GM12872 (cell line): ENCODE data around the gene CHCHD3.

Experiments used
- TF ChIP-seq, protein P1 (sequence below): IDR thresholded peaks from 3 replicates; pipeline ENCODE4 v1.5.1; 2011; ENCODE audit warnings: low read depth, mild to moderate bottlenecking, low read length, moderate library complexity; ENCODE audit not compliant: insufficient read depth

The CHCHD3 gene

DNA sequence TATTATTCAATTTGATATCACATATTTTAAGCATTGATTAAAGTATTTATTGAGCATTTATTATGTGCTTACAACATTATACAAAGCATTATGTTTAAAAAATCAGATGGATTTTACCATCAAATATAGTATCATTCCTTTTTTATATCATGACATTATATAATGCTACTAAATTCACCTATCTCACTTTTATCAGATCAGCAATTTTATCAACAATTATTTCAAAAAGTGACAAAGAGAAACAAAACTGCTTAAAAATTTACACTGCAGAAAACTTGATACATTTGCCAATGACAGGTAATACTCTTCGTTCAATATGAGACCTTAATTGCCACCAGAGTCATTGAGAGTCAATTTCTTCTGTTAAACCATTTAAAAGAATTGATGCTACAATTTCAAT is 82.0 kb downstream of the CHCHD3 start:
- TF ChIP-seq, protein P1, sequence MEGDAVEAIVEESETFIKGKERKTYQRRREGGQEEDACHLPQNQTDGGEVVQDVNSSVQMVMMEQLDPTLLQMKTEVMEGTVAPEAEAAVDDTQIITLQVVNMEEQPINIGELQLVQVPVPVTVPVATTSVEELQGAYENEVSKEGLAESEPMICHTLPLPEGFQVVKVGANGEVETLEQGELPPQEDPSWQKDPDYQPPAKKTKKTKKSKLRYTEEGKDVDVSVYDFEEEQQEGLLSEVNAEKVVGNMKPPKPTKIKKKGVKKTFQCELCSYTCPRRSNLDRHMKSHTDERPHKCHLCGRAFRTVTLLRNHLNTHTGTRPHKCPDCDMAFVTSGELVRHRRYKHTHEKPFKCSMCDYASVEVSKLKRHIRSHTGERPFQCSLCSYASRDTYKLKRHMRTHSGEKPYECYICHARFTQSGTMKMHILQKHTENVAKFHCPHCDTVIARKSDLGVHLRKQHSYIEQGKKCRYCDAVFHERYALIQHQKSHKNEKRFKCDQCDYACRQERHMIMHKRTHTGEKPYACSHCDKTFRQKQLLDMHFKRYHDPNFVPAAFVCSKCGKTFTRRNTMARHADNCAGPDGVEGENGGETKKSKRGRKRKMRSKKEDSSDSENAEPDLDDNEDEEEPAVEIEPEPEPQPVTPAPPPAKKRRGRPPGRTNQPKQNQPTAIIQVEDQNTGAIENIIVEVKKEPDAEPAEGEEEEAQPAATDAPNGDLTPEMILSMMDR: no peak

DNA sequence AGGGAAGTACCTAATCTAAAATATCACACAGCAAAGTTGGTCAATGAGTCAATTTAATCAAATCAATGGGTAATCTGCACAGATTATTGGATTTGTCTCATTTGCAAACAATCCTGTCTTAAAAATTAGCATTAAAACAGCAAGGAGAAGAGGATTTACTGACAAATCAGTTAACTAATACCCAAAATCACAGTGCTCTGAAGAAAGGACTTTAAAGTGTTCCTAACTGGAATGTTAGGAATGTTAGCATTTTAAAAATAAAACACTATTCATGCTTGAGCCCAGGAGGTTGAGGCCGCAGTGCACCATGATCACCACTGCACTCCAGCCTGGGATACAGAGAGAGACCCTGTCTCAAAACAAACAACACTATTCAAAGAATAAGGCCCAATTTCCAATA is 83.1 kb downstream of the CHCHD3 start:
- TF ChIP-seq, protein P1: no peak

DNA sequence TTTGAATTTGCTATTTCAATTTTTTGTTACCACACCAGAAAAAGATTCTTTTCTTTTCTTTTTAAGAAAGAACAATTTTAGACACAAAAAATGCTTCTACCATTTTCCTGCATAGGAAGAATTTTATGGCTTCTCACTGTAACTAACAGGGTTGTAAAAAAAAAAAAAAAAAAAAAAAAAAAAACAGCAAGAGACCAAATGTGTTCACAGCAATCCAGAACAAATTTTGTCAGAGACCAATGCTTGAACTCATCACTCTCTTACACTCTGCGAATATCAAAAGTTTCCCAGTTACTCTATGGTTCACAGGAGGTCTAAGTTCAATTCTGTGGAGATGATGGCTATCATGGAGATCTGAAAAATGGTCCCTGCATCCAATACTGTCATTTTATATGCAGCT is 84.4 kb downstream of the CHCHD3 start:
- TF ChIP-seq, protein P1: no peak

DNA sequence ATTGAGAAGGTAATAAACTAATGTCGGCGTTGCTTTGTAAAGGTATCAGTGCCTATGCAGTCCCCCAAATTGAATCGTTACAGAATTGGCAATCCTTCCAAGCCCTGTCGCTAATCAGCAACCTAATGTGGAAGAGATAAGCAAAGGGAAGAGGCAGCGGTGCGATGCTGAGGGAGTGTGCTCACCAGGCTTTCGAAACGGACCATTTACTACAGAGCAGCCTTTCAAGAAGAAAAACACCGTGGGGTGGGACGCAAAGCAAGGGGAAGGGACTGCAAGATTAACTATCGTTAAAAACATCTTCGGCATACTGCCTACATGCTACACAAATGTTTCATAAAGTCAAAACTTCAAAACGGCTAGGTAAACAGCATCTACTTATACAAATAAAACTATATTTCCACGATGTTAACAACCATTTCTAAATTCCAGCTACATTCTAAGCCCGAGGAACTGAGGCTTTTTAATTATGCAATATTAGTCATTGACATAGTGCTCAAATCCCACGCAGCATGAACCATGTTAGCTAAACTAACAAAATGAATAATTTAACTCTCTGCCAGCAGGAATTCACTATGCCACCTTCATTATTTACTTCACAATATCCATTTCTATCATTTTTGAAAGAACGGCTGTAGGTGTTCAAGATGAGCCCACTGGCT is 85.2 kb downstream of the CHCHD3 start:
- TF ChIP-seq, protein P1: no peak

DNA sequence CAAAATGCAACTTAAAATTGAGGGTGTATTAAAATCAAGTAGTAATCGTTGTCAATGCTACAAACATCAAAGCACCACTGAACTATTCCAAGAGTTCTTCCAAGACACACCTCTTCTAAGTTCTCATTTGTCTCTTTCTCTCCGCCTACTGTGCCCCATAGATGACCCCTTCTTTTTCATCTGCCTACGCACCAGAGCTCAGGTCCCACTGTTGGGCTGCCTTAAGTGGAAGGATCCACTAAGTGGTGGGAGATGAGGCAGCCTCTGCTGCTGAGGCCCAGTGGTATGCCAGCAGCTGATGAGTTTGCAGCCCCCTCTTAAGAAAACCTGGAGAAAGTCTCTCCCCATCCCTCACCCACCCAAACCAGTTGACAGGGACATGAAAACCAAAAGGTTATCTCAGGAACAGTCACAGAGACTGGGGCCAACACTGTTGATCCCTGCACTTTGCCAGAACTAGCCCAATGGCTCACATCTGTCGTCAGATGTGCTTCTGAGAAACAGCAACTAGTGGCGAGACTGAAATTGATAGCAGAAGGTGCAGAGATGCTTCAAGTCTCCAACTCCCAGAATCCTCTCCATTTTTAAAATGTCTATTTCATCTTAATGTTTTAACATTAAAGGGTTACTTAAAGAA is 88.4 kb downstream of the CHCHD3 start:
- TF ChIP-seq, protein P1: no peak

DNA sequence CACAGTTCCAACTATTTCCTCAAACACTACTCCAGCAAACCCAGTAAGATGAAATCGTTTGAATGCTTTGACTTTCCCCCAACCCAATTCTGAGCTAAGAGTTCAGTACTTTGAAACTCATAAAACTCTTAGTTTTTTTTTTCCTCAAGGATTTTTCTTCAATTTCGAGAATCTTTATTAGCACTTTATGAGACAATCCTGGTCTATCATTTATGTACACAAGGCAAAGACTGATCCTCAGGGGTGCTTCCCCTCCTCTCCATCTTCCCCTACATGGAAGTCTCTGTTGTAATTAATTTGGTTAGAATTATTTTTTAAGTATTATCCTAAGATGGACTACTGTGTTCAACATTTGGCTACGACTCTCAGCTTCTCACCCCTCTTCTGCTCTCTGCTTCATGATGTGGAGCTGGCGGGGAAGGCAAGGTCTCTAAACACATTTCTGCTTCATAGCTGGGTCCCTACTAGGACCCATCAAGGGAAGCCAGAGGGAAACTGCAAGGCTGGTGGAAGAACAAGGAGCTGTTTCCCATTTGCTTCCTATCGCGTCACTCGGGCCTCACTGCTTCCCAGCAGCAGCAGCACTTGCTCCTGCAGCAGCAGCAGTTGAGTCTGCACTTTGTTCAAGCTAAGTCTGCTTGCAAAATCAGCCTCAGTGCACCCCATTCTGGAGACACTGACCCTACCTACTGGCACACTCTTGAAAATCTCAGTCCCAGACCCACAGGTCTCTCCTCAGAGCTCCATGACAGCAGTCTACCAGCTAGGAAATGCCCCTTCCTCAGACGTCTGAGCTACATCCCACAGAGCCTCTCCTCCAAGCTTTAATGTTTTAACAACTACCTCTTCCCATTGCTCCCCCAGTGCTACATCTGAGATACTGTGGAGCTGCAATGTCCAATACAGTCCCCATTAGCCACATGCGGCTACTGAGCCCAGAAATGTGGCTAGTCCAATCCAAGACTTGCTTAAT is 90.0 kb downstream of the CHCHD3 start:
- TF ChIP-seq, protein P1: no peak

DNA sequence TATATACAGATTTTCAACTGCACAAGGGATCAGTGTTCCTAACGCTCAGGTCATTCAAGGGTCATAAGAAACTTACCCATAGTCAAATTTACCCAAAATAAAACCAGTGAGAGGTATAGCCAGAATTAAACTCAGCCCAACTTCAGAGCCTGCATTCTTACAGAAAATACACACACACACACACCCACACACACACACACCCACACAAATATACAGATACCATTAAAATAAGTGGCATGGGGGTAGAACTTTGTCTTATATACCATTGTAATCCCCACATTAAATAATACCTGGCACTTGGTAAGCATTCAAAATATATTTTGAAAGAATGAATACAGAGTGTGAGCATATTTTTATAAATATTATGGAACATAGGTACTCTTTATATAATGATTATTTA is 93.8 kb downstream of the CHCHD3 start:
- TF ChIP-seq, protein P1: no peak
